ENCODE measurements around the gene GRIK2.

GRIK2 gene

GRCh38 chr6:101784094-101784493 lies 390.6 kb downstream of the GRIK2 start:
- DNase-seq (ENCODE audit: low spot score), result no peak

- DNase-seq (ENCODE audit: low spot score), result no peak
These were observed 406.0 kb downstream of the GRIK2 start for GRCh38 chr6:101799531-101799930.

DNA sequence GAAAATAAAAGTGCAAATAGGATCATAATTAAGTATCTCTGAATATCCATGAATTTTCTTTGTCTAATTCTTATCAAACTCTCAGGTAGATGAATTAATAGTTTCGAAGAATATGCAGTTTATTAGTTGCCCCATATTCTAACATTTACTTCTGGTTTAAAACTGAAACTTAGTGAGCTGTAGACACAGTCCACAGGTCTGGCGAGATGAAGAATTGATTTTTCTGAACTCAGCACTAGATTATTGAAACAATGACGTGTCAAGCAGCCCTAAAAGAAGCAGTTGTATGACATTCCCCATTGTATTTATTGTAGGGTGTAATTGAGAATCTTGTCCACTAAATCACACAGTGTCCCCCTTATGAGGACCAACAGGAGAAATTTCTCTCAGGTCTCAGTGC lies 407.1 kb downstream of the GRIK2 start:
- DNase-seq (ENCODE audit: low spot score), result no peak

- no peak for DNase-seq (ENCODE audit: low spot score)
These were observed 409.6 kb downstream of the GRIK2 start for GRCh38 chr6:101803136-101803535.

DNA sequence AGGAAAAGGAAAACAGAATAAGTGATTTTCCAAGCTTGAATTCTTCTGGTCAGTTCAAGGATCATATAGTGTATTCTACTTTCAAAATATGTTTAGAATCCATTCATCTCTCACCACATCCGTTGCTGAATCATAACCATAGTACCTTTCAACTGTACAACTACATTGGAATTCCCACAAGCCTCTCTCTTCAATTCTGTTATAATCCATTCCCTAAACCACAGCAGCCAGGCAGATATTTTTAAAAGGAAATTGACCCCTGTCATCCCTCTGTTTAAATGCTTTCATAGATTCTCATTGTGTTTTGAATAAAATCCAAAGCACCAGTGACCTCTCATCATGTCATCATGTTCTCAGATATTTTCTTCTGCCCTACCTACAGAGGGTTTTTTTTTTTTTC lies 412.7 kb downstream of the GRIK2 start:
- DNase-seq (ENCODE audit: low spot score), result no peak

DNA sequence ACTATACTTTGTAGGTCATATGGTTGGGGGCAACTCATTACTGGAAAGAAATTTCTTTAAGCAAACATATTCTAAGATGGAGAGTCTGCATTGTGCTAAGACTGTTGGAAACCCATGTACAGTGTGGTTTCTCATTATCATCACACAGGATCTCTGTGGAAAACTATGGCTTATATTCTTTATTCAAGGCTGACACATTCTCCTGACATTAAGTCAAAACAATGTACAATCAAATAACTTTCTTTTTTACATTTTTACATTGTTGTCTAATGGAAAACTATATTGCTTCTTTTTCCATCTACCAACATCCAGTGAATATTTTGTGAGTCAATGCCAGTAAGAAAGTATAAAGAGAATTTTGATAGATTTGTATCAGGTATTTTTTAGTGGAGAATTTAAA lies 417.6 kb downstream of the GRIK2 start:
- no peak for DNase-seq (ENCODE audit: low spot score)

DNA sequence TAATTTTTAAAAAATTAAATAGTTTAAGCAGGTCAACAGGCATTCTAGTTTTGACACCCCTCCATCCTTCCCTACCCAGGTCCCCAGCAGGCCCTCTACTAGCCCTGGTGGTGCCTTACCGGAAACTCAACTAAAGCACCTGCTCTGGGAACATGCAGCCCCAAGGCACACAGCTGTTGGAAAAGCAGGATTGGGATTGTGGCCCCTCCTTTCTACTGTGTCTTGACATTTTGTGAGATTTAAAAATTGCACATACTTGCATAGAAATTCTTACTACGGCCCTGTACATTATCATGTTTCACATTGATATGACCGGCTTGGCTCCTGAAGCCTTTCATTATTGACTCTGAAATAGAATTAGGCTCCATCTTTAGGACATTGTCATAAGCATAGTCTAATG lies 423.2 kb downstream of the GRIK2 start:
- no peak for DNase-seq (ENCODE audit: low spot score)

DNA sequence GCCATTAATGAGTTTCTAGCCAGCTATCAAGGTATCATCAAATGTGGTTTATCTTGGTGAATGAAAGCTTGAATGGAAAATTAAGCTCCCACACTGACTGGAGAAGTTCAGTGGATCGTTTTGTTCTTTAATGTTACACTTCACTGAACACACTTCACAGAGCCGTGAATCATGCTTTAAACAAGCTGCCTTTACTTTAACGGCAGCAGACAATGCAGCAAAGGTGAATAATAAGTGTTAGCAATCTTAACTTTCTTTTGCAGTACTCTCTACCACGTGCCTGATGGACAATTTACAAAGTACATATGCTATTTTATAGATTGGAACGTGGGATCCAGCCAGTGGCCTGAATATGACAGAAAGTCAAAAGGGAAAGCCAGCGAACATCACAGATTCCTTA lies 424.5 kb downstream of the GRIK2 start:
- DNase-seq (ENCODE audit: low spot score), result no peak

DNA sequence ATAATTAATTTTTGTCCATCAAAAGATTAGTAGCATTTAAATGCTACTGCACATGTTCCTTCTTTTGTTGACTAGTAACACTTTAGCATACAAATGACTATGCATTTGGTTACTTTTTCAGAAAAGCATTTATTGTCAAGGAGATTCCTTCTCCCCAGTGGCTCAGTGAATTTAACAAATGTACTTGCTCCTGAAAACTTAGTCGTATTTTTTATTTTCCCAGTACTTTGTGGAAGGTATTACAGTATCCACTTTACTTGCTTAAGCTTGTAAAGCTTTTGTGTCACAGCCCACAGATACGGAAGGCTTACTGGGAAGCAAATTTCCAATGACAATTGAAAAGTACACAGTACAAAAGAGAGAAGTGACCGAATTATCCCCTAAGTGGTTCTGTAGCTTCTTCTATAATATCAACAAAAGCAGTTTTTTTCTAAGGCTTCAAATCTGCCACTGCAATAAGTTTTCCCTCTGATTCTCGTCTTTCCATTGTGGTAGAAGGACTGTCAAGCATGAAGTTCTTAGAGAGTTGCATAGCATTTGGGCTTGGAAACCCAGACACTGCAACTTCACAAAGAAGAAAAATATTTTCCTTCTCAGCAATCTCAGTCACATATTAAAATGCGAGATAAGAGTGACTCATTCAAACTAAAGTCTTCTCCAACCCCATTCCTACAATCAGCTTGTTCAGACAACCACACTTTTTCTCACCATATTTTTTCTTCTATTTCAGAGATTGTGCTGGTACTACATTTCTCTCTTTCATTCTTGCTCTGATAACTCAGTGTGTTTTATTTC lies 431.2 kb downstream of the GRIK2 start:
- no peak for DNase-seq (ENCODE audit: low spot score)

DNA sequence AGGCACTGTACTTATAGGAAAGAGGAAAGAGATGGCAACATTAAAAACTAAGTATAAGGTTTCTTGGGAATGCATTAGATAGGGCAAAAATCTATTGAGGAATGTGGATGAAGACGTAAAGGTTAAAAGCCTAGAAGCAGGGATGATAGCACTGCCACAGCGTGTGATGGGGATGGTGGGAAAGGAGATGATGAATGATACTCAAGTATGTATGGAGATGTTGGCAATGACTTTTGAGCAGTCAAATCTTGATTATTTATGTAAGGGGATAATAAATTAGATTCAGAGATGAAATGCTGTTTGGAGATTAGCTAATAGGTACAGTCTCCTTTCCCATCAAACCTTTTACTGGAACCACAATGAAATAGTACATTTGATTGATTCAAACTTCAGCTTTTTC lies 432.8 kb downstream of the GRIK2 start:
- no peak for DNase-seq (ENCODE audit: low spot score)

- DNase-seq (ENCODE audit: low spot score), result no peak
These were observed 433.2 kb downstream of the GRIK2 start for GRCh38 chr6:101826678-101827077.

DNA sequence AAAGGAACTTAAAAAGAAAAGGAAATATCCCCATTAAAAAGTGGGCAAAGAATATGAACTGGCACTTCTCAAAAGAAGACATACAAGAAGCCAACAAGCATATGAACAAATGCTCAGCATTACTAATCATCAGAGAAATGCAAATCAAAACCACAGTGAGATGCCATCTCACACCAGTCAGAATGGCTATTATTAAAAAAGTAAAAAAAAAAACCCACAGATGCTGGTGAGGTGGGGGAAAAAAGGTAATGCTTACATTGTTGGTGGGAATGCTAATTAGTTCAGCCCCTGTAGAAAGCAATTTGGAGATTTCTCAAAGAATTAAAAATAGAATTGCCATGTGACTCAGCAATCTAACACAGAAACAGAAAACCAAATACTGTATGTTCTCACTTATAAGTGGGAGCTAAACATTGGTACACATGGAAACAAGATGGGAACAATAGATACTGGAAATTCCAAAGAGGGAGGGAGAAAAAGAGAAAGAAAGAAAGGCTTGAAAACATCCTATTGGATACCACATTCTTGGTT lies 437.1 kb downstream of the GRIK2 start:
- no peak for DNase-seq (ENCODE audit: low spot score)

DNA sequence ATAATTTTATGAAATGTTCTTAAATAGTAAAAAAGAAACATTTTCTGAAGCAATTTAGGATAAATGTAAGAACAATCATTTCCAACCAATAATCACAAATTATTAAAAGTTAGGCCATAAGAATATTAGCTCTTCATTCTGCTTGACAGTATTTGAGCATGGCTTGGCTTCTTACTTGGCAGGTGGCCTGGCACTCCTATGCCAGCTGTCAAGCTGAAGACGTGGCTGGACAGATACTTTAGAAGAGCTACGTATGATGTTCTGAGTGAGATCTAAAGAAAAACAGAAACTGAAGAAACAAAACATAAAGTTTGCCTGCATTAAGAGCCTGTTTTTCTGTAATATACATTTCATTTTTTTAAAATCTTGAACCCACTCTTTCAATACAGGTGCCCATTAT lies 438.9 kb downstream of the GRIK2 start:
- no peak for DNase-seq (ENCODE audit: low spot score)

DNA sequence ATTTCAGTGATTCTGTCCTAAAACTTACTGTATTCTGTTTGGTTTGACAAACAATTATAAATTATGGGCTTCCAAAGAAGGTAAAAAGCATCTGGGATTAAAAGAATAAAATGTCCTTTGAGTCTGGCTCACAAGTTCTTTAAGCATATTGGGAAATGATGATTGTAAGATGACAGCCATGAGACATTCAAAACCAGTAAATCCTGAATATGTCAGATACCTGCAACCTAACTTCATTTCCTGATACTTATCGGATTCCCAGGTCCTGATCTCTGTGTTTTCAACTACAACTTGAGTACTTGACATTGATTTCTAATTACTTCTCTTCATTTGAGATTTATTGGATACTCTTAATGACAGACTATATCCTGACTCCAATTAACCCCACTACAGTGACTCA lies 446.6 kb downstream of the GRIK2 start:
- DNase-seq (ENCODE audit: low spot score), result no peak

DNA sequence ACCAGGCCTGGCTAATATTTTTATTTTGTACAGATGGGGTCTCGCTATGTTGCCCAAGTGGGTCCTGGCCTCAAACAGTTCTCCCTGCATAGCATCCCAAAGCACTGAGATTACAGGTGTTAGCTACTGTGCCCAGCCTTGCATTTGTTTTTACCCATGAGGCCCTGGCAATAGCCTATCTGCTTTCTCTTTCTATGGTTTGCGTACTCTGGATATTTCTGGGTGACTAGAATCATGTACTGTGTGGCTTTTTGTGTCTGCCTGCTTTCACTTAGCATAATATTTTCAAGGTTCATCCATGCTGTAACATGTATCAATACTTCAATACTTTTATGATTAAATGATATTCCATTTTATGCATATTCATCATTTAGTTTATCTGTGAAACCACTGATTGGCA lies 451.7 kb downstream of the GRIK2 start:
- DNase-seq (ENCODE audit: low spot score), result no peak

- no peak for DNase-seq (ENCODE audit: low spot score)
These were observed 452.1 kb downstream of the GRIK2 start for GRCh38 chr6:101845621-101846020.

DNA sequence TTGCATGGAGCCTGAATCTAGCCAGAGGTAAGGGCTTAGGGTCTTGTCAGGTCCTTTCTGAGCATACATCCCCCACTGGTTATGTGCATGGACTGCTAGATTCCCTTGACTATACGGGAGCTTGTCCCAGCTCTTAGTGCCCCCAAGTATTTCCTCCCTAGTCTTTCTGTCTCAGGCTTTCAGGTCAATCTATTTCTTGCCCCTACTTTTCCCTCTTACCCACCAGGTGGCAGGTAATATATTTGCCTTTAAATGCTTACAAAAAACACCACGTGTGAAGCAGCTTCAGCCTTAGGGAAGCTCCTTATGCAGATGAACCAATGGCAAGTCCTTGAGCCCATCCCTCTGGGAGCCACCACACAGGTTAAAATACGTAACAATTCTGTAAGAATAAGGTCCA lies 454.2 kb downstream of the GRIK2 start:
- no peak for DNase-seq (ENCODE audit: low spot score)

GRCh38 chr6:101851911-101852310 lies 458.4 kb downstream of the GRIK2 start:
- no peak for DNase-seq (ENCODE audit: low spot score)

GRCh38 chr6:101853231-101854085 lies 459.9 kb downstream of the GRIK2 start:
- no peak for DNase-seq (ENCODE audit: low spot score)

GRCh38 chr6:101876431-101876830 lies 482.9 kb downstream of the GRIK2 start:
- no peak for DNase-seq (ENCODE audit: low spot score)

- no peak for DNase-seq (ENCODE audit: low spot score)
These were observed 485.2 kb downstream of the GRIK2 start for GRCh38 chr6:101878554-101879276.

GRCh38 chr6:101879782-101880181 lies 486.3 kb downstream of the GRIK2 start:
- DNase-seq (ENCODE audit: low spot score), result no peak
